Spleen (tissue), 11 donors: ENCODE results near the gene EXOSC2. TPM values are rescaled to one million over a fixed set of nuclear protein-coding genes. Genes with fewer than 3 reads are reported as not detected.

Experiments used
- DNase-seq: peaks from one replicate; pipeline ENCODE4 v3.0.0-alpha.2; 2020
- H3K27ac ChIP-seq, 8 donors: fragments of 200-600 bp; sonication (generic) in 7 of 8; 1 replicate in 4 of 8; 2 replicates in 4 of 8; pipeline versions ENCODE4 v1.5.0 to v1.8.0; 2016 to 2021; ENCODE audit warnings: inconsistent platforms in 4 of 8, mild to moderate bottlenecking in 4 of 8, moderate library complexity in 1 of 8
- H3K27me3 ChIP-seq, 7 donors: fragments of 200-600 bp; sonication (generic) in 6 of 7; replicated peaks in 1 of 7; 1 replicate in 4 of 7; 2 replicates in 3 of 7; pipeline versions ENCODE4 v1.5.0 to v1.8.0; 2016 to 2021; ENCODE audit warnings: inconsistent platforms in 3 of 7, mild to moderate bottlenecking in 1 of 7
- H3K36me3 ChIP-seq, 6 donors: fragments of 200-600 bp; sonication (generic) in 5 of 6; 1 replicate in 4 of 6; 2 replicates in 2 of 6; pipeline versions ENCODE4 v1.5.0 to v1.8.0; 2016 to 2021; ENCODE audit warnings: inconsistent platforms in 2 of 6
- H3K4me1 ChIP-seq, 6 donors: fragments of 200-600 bp; sonication (generic) in 5 of 6; 1 replicate in 3 of 6; 2 replicates in 3 of 6; pipeline versions ENCODE4 v1.5.0 to v1.8.0; 2016 to 2021; ENCODE audit warnings: inconsistent platforms in 3 of 6
- H3K4me3 ChIP-seq, 8 donors: fragments of 200-600 bp; sonication (generic) in 7 of 8; 1 replicate in 4 of 8; 2 replicates in 4 of 8; pipeline versions ENCODE4 v1.5.0 to v1.8.0; 2016 to 2021; ENCODE audit warnings: inconsistent platforms in 4 of 8, mild to moderate bottlenecking in 4 of 8, moderate library complexity in 2 of 8
- H3K9me3 ChIP-seq, 8 donors: fragments of 200-600 bp; sonication (generic) in 7 of 8; 1 replicate in 4 of 8; 2 replicates in 4 of 8; pipeline versions ENCODE4 v1.5.0 to v1.8.0; 2016 to 2021; ENCODE audit warnings: inconsistent platforms in 4 of 8
- POLR2A ChIP-seq, 3 donors: fragments of 450-650 bp; IDR thresholded peaks; one replicate each; pipeline ENCODE4 v1.5.1; 2017; ENCODE audit warnings: antibody characterized with exemption in 3 of 3, mild to moderate bottlenecking in 1 of 3
- POLR2AphosphoS5 ChIP-seq, 3 donors: sonication (generic); formaldehyde crosslinking; IDR thresholded peaks; one replicate each; pipeline ENCODE4 v1.5.1; 2017; ENCODE audit warnings: antibody characterized with exemption in 3 of 3
- WGBS, 5 donors: extraction: QIAGEN DNeasy Blood & Tissue Kit in 3 of 5; methylation state at CpG; one replicate each; pipeline versions ENCODE4 v1.1.5 to v1.1.7; 2013 to 2018; 5-methylcytosine and 5-hydroxymethylcytosine counted together
- intact Hi-C: fragments of 100-400 bp; cut with DNase I; formaldehyde crosslinking; loops from one replicate; pipeline ENCODE4 v1.15.0; 2023; ENCODE audit warnings: low total_unique reads
- polyA plus RNA-seq, 3 donors: library from polyadenylated mRNA; stranded (reverse); fragments of 200-250 nt; gene quantifications; one replicate each; pipeline ENCODE4 v1.2.1, GENCODE V29; 2013
- total RNA-seq, 7 donors: library from RNA; depleted of rRNA in 3 of 7; stranded (reverse); fragments of >200 nt in 3 of 7; fragmentation: NEBNext Ultra II Directional in 4 of 7; extraction: Animal tissue kit (Norgen Biotek cat#: 25700) in 4 of 7; gene quantifications; one replicate each; pipeline versions ENCODE4 v1.1.0 to v1.2.1, GENCODE V29; 2016 to 2021
- TF ChIP-seq, protein P1 (sequence below), 11 experiments: fragments of 200-600 bp in 7 of 11; fragments of 450-650 bp in 4 of 11; sonication (generic) in 4 of 11; IDR thresholded peaks in 8 of 11; conservative IDR thresholded peaks in 3 of 11; 1 replicate in 7 of 11; 2 replicates in 4 of 11; pipeline versions ENCODE4 v1.4.0 to v1.8.0; 2016 to 2021; ENCODE audit warnings: antibody characterized with exemption in 11 of 11, inconsistent platforms in 4 of 11, mild to moderate bottlenecking in 1 of 11
- donor health status: healthy with polysubstance abuse.
- donor health status: DM: no; HTN: no; CAD: no; lungs with moderate emphysema.
- donor health status: DM: no; HTN: no; CAD: no.
- donor health status: Bipolar disorder and iron deficiency.
- donor health status: healthy.
- donor health status: DM: no; HTN: no; CAD: no.
- donor health status: DM: yes; HTN: yes; CAD: no.

EXOSC2 gene
- total and polyA plus RNA-seq, 10 donors = 16.9 to 34.6 (median 24.8) TPM

DNA sequence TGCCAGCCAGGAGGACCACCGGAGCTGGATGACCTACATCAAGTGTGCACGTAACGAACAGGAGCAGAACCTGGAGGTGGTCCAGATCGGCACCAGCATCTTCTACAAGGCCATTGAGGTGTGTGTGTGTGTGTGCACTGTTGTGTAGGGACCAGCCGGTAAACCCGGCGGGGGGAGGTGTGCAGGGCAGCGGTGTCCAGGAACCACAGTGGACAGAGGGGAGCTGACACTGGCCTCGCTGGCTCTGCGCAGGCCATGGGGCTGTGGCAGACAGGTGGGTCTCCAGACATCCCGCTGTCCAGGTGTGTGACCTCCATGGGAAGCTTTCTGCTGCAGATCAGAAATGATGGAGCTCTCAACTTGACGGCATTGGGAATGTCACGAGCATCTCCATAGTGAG, 25.4 kb upstream of the EXOSC2 start:
- Histone ChIP-seq H3K27ac (no peak overlapping the region), H3K9me3 (no peaks in the 10 kb centered on the region), H3K4me3 (no peak overlapping the region), H3K27me3 (peaks cover 16 to 62% (median 55%) of the 10 kb centered on the region in 7 donors), H3K4me1 (peaks cover 22 to 40% (median 34%) of the 10 kb centered on the region in 6 donors), H3K36me3 (no peaks in the 10 kb centered on the region)
- 90 to 94% (median 92%) methylated on average over 7 to 13 of the region's 13 CpGs for WGBS, 5 donors
- no peak for TF ChIP-seq POLR2A (IDR thresholded peaks at IDR 0.05)
- no peak for TF ChIP-seq POLR2AphosphoS5 (IDR thresholded peaks at IDR 0.05)
- TF ChIP-seq, protein P1, sequence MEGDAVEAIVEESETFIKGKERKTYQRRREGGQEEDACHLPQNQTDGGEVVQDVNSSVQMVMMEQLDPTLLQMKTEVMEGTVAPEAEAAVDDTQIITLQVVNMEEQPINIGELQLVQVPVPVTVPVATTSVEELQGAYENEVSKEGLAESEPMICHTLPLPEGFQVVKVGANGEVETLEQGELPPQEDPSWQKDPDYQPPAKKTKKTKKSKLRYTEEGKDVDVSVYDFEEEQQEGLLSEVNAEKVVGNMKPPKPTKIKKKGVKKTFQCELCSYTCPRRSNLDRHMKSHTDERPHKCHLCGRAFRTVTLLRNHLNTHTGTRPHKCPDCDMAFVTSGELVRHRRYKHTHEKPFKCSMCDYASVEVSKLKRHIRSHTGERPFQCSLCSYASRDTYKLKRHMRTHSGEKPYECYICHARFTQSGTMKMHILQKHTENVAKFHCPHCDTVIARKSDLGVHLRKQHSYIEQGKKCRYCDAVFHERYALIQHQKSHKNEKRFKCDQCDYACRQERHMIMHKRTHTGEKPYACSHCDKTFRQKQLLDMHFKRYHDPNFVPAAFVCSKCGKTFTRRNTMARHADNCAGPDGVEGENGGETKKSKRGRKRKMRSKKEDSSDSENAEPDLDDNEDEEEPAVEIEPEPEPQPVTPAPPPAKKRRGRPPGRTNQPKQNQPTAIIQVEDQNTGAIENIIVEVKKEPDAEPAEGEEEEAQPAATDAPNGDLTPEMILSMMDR (IDR thresholded peaks at IDR 0.05 in 8 of 11, conservative IDR thresholded peaks at IDR 0.05 in 3 of 11) = no peak
- no peak for DNase-seq
- intact Hi-C loops = no loop called here

DNA sequence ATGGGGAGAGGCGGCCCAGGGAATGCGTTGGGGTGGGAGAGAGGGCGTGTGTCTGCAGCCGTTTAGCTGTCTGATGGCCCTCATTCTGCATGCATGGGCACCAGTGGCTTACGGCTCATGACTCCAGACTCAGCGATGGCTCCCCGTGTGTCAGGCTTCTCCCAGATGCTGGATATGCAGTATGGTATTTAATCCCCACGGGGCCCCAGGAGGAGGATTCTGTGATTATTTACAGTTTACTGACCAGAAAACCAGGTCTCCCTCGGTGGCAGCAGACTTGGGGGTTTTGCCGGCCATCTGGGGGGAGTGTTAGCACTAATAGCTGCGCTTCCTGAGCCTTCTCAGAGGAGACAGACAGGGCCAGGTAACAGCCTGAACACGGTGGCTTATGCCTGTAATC, 24.9 kb upstream of the EXOSC2 start:
- no peaks in the 10 kb centered on the region for H3K9me3 ChIP-seq
- peaks cover 12 to 57% (median 50%) of the 10 kb centered on the region in 7 donors for H3K27me3 ChIP-seq
- WGBS, 5 donors = 66 to 78% (median 68%) methylated on average over 6 to 12 of the region's 12 CpGs
- TF ChIP-seq, protein P1 (IDR thresholded peaks at IDR 0.05 in 8 of 11, conservative IDR thresholded peaks at IDR 0.05 in 3 of 11) = no peak
- TF ChIP-seq POLR2AphosphoS5 (IDR thresholded peaks at IDR 0.05) (no peak), POLR2A (IDR thresholded peaks at IDR 0.05) (no peak)
- peaks cover 17 to 35% (median 29%) of the 10 kb centered on the region in 6 donors for H3K4me1 ChIP-seq
- no peaks in the 10 kb centered on the region for H3K36me3 ChIP-seq
- no peak overlapping the region for H3K27ac ChIP-seq
- no peak for DNase-seq
- H3K4me3 ChIP-seq = no peak overlapping the region
- intact Hi-C loops = no loop called here

DNA sequence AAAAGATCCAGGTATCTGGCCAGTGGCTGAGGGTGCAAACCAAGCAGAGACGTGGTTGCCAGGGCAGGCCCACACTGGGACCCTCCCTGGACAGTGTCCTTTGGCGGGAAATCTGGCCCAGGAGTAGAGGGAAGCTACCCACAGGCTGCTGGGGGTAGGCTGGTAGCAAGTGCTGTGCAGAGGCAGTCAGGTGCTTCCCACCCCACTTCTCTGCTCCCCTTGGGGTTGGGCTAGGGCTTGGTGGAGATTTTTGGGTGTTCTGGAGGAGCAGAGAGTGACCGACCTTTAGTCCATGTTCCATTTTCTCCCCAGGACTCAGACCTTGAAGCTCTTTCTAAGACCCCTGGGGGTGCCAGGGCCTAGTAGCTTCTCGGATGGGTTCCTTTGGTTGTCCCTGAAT, 23.6 kb upstream of the EXOSC2 start:
- no peak overlapping the region for H3K4me3 ChIP-seq
- H3K27ac ChIP-seq = no peak overlapping the region
- DNase-seq = no peak
- H3K9me3 ChIP-seq = no peaks in the 10 kb centered on the region
- H3K27me3 ChIP-seq = peaks cover 7 to 44% (median 37%) of the 10 kb centered on the region in 7 donors
- TF ChIP-seq POLR2A (IDR thresholded peaks at IDR 0.05) (no peak), POLR2AphosphoS5 (IDR thresholded peaks at IDR 0.05) (no peak)
- TF ChIP-seq, protein P1 (IDR thresholded peaks at IDR 0.05 in 8 of 11, conservative IDR thresholded peaks at IDR 0.05 in 3 of 11) = no peak
- intact Hi-C loops = no loop called here
- 68 to 84% (median 79%) methylated on average over 4 of the region's 4 CpGs for WGBS, 5 donors
- peaks cover 9 to 22% (median 16%) of the 10 kb centered on the region in 6 donors for H3K4me1 ChIP-seq
- no peaks in the 10 kb centered on the region for H3K36me3 ChIP-seq

DNA sequence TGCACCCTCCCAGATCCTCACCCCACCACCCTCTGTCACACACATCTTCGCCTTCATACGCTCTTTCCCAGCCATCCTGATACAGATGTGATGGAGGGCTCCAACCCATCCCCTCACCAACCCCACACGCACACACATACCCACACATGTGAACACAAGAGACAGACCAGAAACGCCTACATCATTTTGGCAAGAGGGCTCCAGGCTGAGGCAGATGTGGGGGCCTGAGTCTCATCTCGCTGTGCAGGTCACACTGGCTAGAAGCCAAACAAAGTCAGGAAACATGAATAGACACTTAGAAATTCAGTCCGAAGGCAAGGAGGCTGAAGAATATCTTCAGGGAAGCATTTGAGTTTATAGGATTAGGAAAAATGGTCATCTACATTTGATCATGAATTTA, 22.9 kb upstream of the EXOSC2 start:
- no peaks in the 10 kb centered on the region for H3K36me3 ChIP-seq
- DNase-seq = no peak
- peaks cover 6 to 37% (median 30%) of the 10 kb centered on the region in 7 donors for H3K27me3 ChIP-seq
- peaks cover 6 to 15% (median 10%) of the 10 kb centered on the region in 6 donors for H3K4me1 ChIP-seq
- 73 to 83% (median 76%) methylated on average over 6 of the region's 6 CpGs for WGBS, 5 donors
- H3K4me3 ChIP-seq = no peak overlapping the region
- TF ChIP-seq, protein P1 (IDR thresholded peaks at IDR 0.05 in 8 of 11, conservative IDR thresholded peaks at IDR 0.05 in 3 of 11) = no peak
- no peak for TF ChIP-seq POLR2AphosphoS5 (IDR thresholded peaks at IDR 0.05)
- intact Hi-C loops = no loop called here
- H3K27ac ChIP-seq = no peak overlapping the region
- H3K9me3 ChIP-seq = no peaks in the 10 kb centered on the region
